SK-N-SH (cell line): ENCODE data around the gene ILK.

ENCODE experiments used
- EZH2phosphoT487 ChIP-seq: fragments of 200-600 bp; sonication (generic); IDR thresholded peaks from 2 replicates; pipeline ENCODE4 v1.6.1; 2017; ENCODE audit warnings: low read depth, mixed run types, mild to moderate bottlenecking, antibody characterized with exemption, moderate library complexity, borderline replicate concordance
- FOXJ3 ChIP-seq: sonication (generic); formaldehyde crosslinking; IDR thresholded peaks from 2 replicates; pipeline ENCODE4 v1.5.1; 2020; ENCODE audit warnings: mild to moderate bottlenecking, missing genetic modification reagents
- GABPA ChIP-seq: IDR thresholded peaks from 2 replicates; pipeline ENCODE4 v1.4.0; 2012; ENCODE audit warnings: low read depth, mild to moderate bottlenecking
- JUND ChIP-seq: IDR thresholded peaks from 2 replicates; pipeline ENCODE4 v1.4.0; 2012
- POLR2AphosphoS5 ChIP-seq: IDR thresholded peaks from 2 replicates; pipeline ENCODE4 v1.6.1; 2012; ENCODE audit warnings: low read depth, low read length
- RFX5 ChIP-seq: IDR thresholded peaks from 2 replicates; pipeline ENCODE4 v1.6.1; 2012; ENCODE audit warnings: mild to moderate bottlenecking, improper control_type of control experiment, low read length
- RXRA ChIP-seq: IDR thresholded peaks from 2 replicates; pipeline ENCODE4 v1.4.0; 2012; ENCODE audit warnings: low read depth, mild to moderate bottlenecking, borderline replicate concordance
- SIN3A ChIP-seq: IDR thresholded peaks from 2 replicates; pipeline ENCODE4 v1.6.1; 2012; ENCODE audit warnings: low read depth, mild to moderate bottlenecking, low read length, moderate library complexity, borderline replicate concordance
- SMC3 ChIP-seq: IDR thresholded peaks from 2 replicates; pipeline ENCODE4 v1.6.1; 2012; ENCODE audit warnings: low read depth, low read length, improper control_type of control experiment
- TF ChIP-seq, protein P1 (sequence below): fragments of 200-600 bp; sonication (generic); IDR thresholded peaks from 2 replicates; pipeline ENCODE4 v1.6.1; 2017; ENCODE audit warnings: antibody characterized with exemption, mild to moderate bottlenecking, moderate library complexity

DNA sequence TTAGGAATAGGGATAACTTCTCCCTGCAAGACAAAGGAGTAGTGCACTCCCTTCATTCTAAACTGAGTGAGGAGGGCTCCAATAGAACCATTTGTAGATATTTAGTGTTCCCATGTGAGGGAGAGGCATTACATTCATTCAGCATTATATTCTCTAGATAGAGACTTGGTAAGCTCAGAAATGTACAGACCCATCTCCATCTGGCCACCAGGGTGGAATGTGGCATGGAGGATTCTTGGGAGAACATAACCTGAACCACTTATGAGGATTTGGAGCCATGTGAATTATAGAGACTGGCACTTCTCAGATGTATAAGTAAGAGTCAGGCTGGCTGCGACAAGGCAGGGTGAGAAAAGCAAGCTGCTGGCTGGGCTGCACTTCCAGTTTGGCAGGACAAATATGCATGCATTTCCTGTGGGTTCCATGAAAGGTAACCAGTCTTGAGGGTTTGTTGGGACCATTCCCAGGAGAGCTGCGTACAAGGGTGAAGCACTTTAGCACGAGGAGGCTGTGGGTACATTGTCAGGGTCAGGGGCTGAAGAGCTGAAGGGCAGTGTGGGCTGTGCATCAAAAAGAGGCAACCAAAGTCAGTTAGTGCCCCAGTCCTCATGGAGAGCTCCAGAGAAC is 9.3 kb upstream of the ILK start:
- TF ChIP-seq, protein P1, sequence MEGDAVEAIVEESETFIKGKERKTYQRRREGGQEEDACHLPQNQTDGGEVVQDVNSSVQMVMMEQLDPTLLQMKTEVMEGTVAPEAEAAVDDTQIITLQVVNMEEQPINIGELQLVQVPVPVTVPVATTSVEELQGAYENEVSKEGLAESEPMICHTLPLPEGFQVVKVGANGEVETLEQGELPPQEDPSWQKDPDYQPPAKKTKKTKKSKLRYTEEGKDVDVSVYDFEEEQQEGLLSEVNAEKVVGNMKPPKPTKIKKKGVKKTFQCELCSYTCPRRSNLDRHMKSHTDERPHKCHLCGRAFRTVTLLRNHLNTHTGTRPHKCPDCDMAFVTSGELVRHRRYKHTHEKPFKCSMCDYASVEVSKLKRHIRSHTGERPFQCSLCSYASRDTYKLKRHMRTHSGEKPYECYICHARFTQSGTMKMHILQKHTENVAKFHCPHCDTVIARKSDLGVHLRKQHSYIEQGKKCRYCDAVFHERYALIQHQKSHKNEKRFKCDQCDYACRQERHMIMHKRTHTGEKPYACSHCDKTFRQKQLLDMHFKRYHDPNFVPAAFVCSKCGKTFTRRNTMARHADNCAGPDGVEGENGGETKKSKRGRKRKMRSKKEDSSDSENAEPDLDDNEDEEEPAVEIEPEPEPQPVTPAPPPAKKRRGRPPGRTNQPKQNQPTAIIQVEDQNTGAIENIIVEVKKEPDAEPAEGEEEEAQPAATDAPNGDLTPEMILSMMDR = no peak
- TF ChIP-seq POLR2AphosphoS5 (no peak), SMC3 (no peak), EZH2phosphoT487 (no peak), JUND (no peak), FOXJ3 (CRISPR knock-in tag) (no peak), SIN3A (no peak), RXRA (no peak), RFX5 (no peak), GABPA (no peak)
